ENCODE measurements around the gene UVRAG. TPM values are rescaled to one million over a fixed set of nuclear protein-coding genes. Genes with fewer than 3 reads are reported as not detected.

UVRAG gene
- polyA plus RNA-seq, 1 donor (not counting 4 experiments of a cell fraction or from before 2014, with no cell fraction given) = 11.9 TPM

DNA sequence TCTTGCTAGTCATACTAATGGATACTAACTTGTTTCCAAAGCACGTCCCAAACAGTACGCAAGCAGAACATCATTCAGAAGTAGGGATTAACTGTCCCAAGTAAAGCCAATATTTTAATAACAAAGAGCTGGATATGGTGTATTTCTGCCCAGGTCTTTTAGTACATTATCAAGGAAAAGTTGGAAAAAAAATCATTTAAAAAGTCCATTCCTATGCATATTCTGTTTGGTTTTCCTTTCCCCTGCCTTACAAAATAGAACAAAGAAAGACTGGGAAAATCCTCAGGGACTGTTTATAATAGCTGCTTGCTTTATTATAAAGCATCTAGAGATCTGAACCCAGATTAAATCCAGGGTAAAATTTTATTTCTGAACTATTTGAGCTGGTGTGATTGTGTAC is 83.9 kb downstream of the UVRAG start:
- dilution Hi-C loops (cut with MboI; ENCODE audit: extremely low pct_ligation_motif_present, low sequenced_read_pairs) = no loop called here
- Histone ChIP-seq H3K9ac (ENCODE audit: control insufficient read depth, extremely low read depth, insufficient read depth, low read length) (no peak overlapping the region), H3K4me2 (ENCODE audit: control insufficient read depth, extremely low read depth, insufficient read depth, low read depth, low read length) (no peak overlapping the region), H3K79me2 (ENCODE audit: control insufficient read depth, insufficient read depth, low read length) (no peaks in the 10 kb centered on the region), H4K20me1 (ENCODE audit: control insufficient read depth, extremely low read depth, insufficient read depth, low read length) (no peaks in the 10 kb centered on the region), H3K9me3 (ENCODE audit: control insufficient read depth, low read depth, low read length) (no peaks in the 10 kb centered on the region), H3K27ac (ENCODE audit: control insufficient read depth, insufficient read depth, low read length) (no peak overlapping the region), H3K27me3 (ENCODE audit: control insufficient read depth, extremely low read depth, insufficient read depth, low read length) (no peaks in the 10 kb centered on the region), H2AFZ (ENCODE audit: control insufficient read depth, low read length) (no peak overlapping the region), H3K36me3 (ENCODE audit: control insufficient read depth in 2 of 2, extremely low read depth in 1 of 2, insufficient read depth in 2 of 2, low read length in 2 of 2) (peaks cover 0 to 3% of the 10 kb centered on the region in 2 experiments), H3K4me3 (ENCODE audit: control insufficient read depth in 2 of 3, extremely low read depth in 1 of 3, insufficient read depth in 2 of 3, low read depth in 1 of 3, low read length in 3 of 3) (no peak overlapping the region), H3K4me1 (ENCODE audit: control insufficient read depth, extremely low read depth, insufficient read depth, low read length) (no peaks in the 10 kb centered on the region), H3K9me1 (ENCODE audit: control insufficient read depth, extremely low read depth, insufficient read depth, low read length) (no peaks in the 10 kb centered on the region)
- no peak for TF ChIP-seq CTCF (optimal IDR thresholded peaks at IDR 0.05 in 1 of 3, IDR thresholded peaks at IDR 0.05 in 1 of 3, conservative IDR thresholded peaks at IDR 0.05 in 1 of 3; ENCODE audit: extremely low read depth in 1 of 3, insufficient read depth in 2 of 3, low read length in 3 of 3)
- no peak for TF ChIP-seq EZH2 (IDR thresholded peaks at IDR 0.05; ENCODE audit: low read length)
- no peak for DNase-seq (ENCODE audit: low read depth, low spot score)
- no peak for FAIRE-seq

DNA sequence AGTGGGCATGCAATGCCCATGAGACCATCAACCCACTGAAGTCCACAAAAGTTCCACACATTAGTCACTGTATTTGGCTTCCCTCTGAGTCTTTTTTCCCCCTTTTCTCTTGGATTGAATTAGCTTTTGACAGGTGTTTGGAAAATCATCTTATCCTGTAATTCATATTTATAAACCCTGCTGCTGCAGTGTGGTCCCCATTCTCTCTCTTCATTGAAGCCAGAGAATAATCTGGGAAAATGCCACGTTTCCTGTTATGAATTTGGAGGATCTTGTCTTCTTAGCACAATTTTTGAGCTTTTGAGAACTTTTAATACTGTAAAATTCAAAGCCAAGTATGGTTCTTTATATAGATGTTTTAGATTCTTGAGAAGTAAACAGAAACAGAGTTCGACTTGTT is 84.8 kb downstream of the UVRAG start:
- FAIRE-seq = no peak
- Histone ChIP-seq H3K9ac (ENCODE audit: control insufficient read depth, extremely low read depth, insufficient read depth, low read length) (no peak overlapping the region), H3K27ac (ENCODE audit: control insufficient read depth, insufficient read depth, low read length) (no peak overlapping the region), H3K9me1 (ENCODE audit: control insufficient read depth, extremely low read depth, insufficient read depth, low read length) (no peaks in the 10 kb centered on the region), H2AFZ (ENCODE audit: control insufficient read depth, low read length) (no peak overlapping the region), H3K79me2 (ENCODE audit: control insufficient read depth, insufficient read depth, low read length) (no peaks in the 10 kb centered on the region), H3K36me3 (ENCODE audit: control insufficient read depth in 2 of 2, extremely low read depth in 1 of 2, insufficient read depth in 2 of 2, low read length in 2 of 2) (peaks cover 0 to 3% of the 10 kb centered on the region in 2 experiments), H3K4me3 (ENCODE audit: control insufficient read depth in 2 of 3, extremely low read depth in 1 of 3, insufficient read depth in 2 of 3, low read depth in 1 of 3, low read length in 3 of 3) (no peak overlapping the region), H3K4me2 (ENCODE audit: control insufficient read depth, extremely low read depth, insufficient read depth, low read depth, low read length) (no peak overlapping the region), H3K9me3 (ENCODE audit: control insufficient read depth, low read depth, low read length) (no peaks in the 10 kb centered on the region), H3K4me1 (ENCODE audit: control insufficient read depth, extremely low read depth, insufficient read depth, low read length) (no peaks in the 10 kb centered on the region), H4K20me1 (ENCODE audit: control insufficient read depth, extremely low read depth, insufficient read depth, low read length) (no peaks in the 10 kb centered on the region), H3K27me3 (ENCODE audit: control insufficient read depth, extremely low read depth, insufficient read depth, low read length) (no peaks in the 10 kb centered on the region)
- dilution Hi-C loops (cut with MboI; ENCODE audit: extremely low pct_ligation_motif_present, low sequenced_read_pairs) = loop anchor here (25.0 kb wide), 1 partner anchor 137 kb away; no protein-coding TSS in a partner anchor
- DNase-seq (ENCODE audit: low read depth, low spot score) = no peak
- TF ChIP-seq EZH2 (IDR thresholded peaks at IDR 0.05; ENCODE audit: low read length) = no peak
- TF ChIP-seq CTCF (optimal IDR thresholded peaks at IDR 0.05 in 1 of 3, IDR thresholded peaks at IDR 0.05 in 1 of 3, conservative IDR thresholded peaks at IDR 0.05 in 1 of 3; ENCODE audit: extremely low read depth in 1 of 3, insufficient read depth in 2 of 3, low read length in 3 of 3) = no peak
